SK-N-SH (cell line): ENCODE data around the gene LYPD4.

Experiments used
- JUND ChIP-seq: IDR thresholded peaks from 2 replicates; pipeline ENCODE4 v1.4.0; 2012
- MXI1 ChIP-seq: IDR thresholded peaks from 2 replicates; pipeline ENCODE4 v1.6.1; 2012; ENCODE audit warnings: mild to moderate bottlenecking, low read depth, low read length, improper control_type of control experiment
- TAF1 ChIP-seq: IDR thresholded peaks from 2 replicates; pipeline ENCODE4 v1.6.1; 2012; ENCODE audit warnings: low read depth, mild to moderate bottlenecking, low read length, moderate library complexity, borderline replicate concordance
- ZBTB33 ChIP-seq: IDR thresholded peaks from 2 replicates; pipeline ENCODE4 v1.4.0; 2012; ENCODE audit warnings: low read depth, borderline replicate concordance

- TF ChIP-seq MXI1 (no peak), ZBTB33 (no peak), JUND (no peak), TAF1 (no peak)
Observed at GRCh38 chr19:41862445-41862986, 18.0 kb upstream of the LYPD4 start.
